Measurements from ENCODE around the gene MCAT. TPM values are rescaled to one million over a fixed set of nuclear protein-coding genes. Genes with fewer than 3 reads are reported as not detected.

Gene MCAT
- total and polyA plus RNA-seq, 2 of the 4 experiments (the other 2 are of a cell fraction), result 7.3 to 19.7 TPM

DNA sequence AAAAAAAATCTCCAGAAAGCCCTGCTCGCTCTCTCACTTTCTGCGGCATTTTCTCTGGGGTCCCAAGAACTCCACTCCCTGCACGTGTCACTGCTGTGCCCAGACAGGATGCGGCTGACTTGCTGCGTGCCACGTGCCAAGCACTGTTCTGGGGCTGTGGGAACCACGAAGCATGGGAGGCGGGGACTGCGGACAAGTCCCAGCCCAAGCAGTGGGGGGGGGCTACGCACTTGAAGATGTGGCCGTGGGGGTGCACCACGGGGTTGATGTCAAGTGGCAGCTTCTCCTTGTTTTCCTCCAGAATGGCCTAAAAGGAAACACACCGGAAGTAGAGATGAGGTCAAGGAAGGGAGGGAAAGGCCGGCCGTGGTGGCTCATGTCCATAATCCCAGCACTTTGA is 32.9 kb upstream of the MCAT start:
- no peak overlapping the region for H4K5ac ChIP-seq (ENCODE audit: low read depth, low read length)
- POLR2A ChIA-PET (ENCODE audit: unreplicated experiment), result no interaction called here
- H4K8ac ChIP-seq (ENCODE audit: low read depth in 2 of 2, low read length in 2 of 2), result no peak overlapping the region
- no peak overlapping the region for H3K27ac ChIP-seq (ENCODE audit: insufficient read depth, low read length)
- H3K27me3 ChIP-seq (ENCODE audit: control insufficient read depth, insufficient read depth, low read length), result no peaks in the 10 kb centered on the region
- no peak overlapping the region for H2AK9ac ChIP-seq (replicated peaks; ENCODE audit: low read depth, low read length, poor library complexity)
- no peak overlapping the region for H3K18ac ChIP-seq (ENCODE audit: low read depth, low read length)
- H4K20me1 ChIP-seq (ENCODE audit: insufficient read depth, low read length), result no peaks in the 10 kb centered on the region; the same call in 1 of the 2 replicates
- ATAC-seq (ENCODE audit: low read depth) (no peak), DNase-seq (no peak)
- intact Hi-C loops (cut with micrococcal nuclease) (no loop called here), dilution Hi-C loops (cut with HindIII; ENCODE audit: low sequenced_read_pairs, unreplicated experiment) (no loop called here), in situ Hi-C loops (cut with MboI; ENCODE audit: low sequenced_read_pairs) (no loop called here)
- no peak overlapping the region for H3K4me3 ChIP-seq (ENCODE audit: insufficient read depth, low read depth, low read length)
- WGBS, 2 experiments (ENCODE audit: extremely low coverage in 2 of 2, insufficient read length in 1 of 2), result 100% methylated on average over 2 of the region's 15 CpGs; no CpG with 5 or more reads in 1 of the 2 experiments
- CTCF ChIA-PET, result interaction anchor here (0.8 kb wide), 1 partner anchor 13 kb away, joined by 3 read pairs; no protein-coding TSS in a partner anchor
- no peak overlapping the region for H3K14ac ChIP-seq (replicated peaks; ENCODE audit: low read depth, low read length)
- no peak overlapping the region for H3K23ac ChIP-seq (ENCODE audit: low read depth, low read length)
- BruUV-seq (replicated peaks), result no TSS peak
- no peak overlapping the region for H2BK120ac ChIP-seq (ENCODE audit: low read depth, low read length)
- H2BK20ac ChIP-seq (ENCODE audit: low read depth, low read length), result no peak overlapping the region
- H3K9me1 ChIP-seq (ENCODE audit: insufficient read depth, low read length), result no peaks in the 10 kb centered on the region; the same call in 1 of the 2 replicates
- no peaks in the 10 kb centered on the region for H3K9me3 ChIP-seq (ENCODE audit: control insufficient read depth, insufficient read depth, low read length)
- no peak overlapping the region for H3K9ac ChIP-seq (ENCODE audit: low read depth, low read length)
- TF ChIP-seq, protein P1, sequence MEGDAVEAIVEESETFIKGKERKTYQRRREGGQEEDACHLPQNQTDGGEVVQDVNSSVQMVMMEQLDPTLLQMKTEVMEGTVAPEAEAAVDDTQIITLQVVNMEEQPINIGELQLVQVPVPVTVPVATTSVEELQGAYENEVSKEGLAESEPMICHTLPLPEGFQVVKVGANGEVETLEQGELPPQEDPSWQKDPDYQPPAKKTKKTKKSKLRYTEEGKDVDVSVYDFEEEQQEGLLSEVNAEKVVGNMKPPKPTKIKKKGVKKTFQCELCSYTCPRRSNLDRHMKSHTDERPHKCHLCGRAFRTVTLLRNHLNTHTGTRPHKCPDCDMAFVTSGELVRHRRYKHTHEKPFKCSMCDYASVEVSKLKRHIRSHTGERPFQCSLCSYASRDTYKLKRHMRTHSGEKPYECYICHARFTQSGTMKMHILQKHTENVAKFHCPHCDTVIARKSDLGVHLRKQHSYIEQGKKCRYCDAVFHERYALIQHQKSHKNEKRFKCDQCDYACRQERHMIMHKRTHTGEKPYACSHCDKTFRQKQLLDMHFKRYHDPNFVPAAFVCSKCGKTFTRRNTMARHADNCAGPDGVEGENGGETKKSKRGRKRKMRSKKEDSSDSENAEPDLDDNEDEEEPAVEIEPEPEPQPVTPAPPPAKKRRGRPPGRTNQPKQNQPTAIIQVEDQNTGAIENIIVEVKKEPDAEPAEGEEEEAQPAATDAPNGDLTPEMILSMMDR (conservative IDR thresholded peaks at IDR 0.05; ENCODE audit: low read depth, low read length), result no peak
- TF ChIP-seq POLR2A (IDR thresholded peaks at IDR 0.05; ENCODE audit: low read depth, low read length) (no peak), BHLHE40 (IDR thresholded peaks at IDR 0.05; ENCODE audit: low read depth, low read length) (no peak), RFX5 (IDR thresholded peaks at IDR 0.05; ENCODE audit: low read depth, low read length) (no peak), MXI1 (IDR thresholded peaks at IDR 0.05; ENCODE audit: borderline replicate concordance, low read depth, low read length) (no peak), MAZ (IDR thresholded peaks at IDR 0.05; ENCODE audit: borderline replicate concordance, low read depth, low read length) (no peak), SMC3 (IDR thresholded peaks at IDR 0.05; ENCODE audit: low read depth, low read length) (no peak)
- TF ChIP-seq, protein P2, sequence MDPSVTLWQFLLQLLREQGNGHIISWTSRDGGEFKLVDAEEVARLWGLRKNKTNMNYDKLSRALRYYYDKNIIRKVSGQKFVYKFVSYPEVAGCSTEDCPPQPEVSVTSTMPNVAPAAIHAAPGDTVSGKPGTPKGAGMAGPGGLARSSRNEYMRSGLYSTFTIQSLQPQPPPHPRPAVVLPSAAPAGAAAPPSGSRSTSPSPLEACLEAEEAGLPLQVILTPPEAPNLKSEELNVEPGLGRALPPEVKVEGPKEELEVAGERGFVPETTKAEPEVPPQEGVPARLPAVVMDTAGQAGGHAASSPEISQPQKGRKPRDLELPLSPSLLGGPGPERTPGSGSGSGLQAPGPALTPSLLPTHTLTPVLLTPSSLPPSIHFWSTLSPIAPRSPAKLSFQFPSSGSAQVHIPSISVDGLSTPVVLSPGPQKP (IDR thresholded peaks at IDR 0.05; ENCODE audit: borderline replicate concordance, low read depth, low read length), result no peak
- no peak overlapping the region for H2AFZ ChIP-seq (replicated peaks; ENCODE audit: low read length, poor library complexity)
- H3K56ac ChIP-seq (ENCODE audit: extremely low read depth, insufficient read depth, low read length), result no peak overlapping the region
- no peak overlapping the region for H2BK5ac ChIP-seq (ENCODE audit: low read depth, low read length, poor library complexity, severe bottlenecking)
- H2AK5ac ChIP-seq (ENCODE audit: low read depth, low read length), result no peak overlapping the region
- H3K79me1 ChIP-seq (ENCODE audit: low read depth in 1 of 2, low read length in 2 of 2), result peaks cover 0 to 2% of the 10 kb centered on the region in 2 experiments; a peak in 1 of 4 replicates
- no peaks in the 10 kb centered on the region for H3K4me1 ChIP-seq (ENCODE audit: control insufficient read depth, insufficient read depth, low read length)
- H3K36me3 ChIP-seq (ENCODE audit: control insufficient read depth, insufficient read depth, low read length), result peaks cover 50% of the 10 kb centered on the region
- no peak overlapping the region for H3K4ac ChIP-seq (ENCODE audit: low read depth, low read length)
- H4K91ac ChIP-seq (ENCODE audit: insufficient read depth, low read depth, low read length), result no peak overlapping the region
- no peak overlapping the region for H2BK15ac ChIP-seq (ENCODE audit: low read depth, low read length)
- H3K4me2 ChIP-seq (ENCODE audit: low read depth, low read length), result no peak overlapping the region

Data from IMR-90 (cell line).